Activated T-cell treated with anti-CD3 and anti-CD28 coated beads, Interleukin-2, amount 50 U/mL, for 24 hours (primary cell): ENCODE data around the gene C1QTNF6.

Experiments used
- DNase-seq: peaks from one replicate; pipeline ENCODE4 v3.0.0-alpha.2; 2020
- H3K27ac Mint-ChIP-seq: 2 replicates; pipeline ENCODE4 v1.8.0; 2020; ENCODE audit warnings: mild to moderate bottlenecking, mixed read lengths
- H3K27me3 Mint-ChIP-seq: 2 replicates; pipeline ENCODE4 v1.8.0; 2020; ENCODE audit warnings: mixed read lengths
- H3K36me3 Mint-ChIP-seq: 2 replicates; pipeline ENCODE4 v1.8.0; 2020; ENCODE audit warnings: low read depth, mixed read lengths
- H3K4me1 Mint-ChIP-seq: 2 replicates; pipeline ENCODE4 v1.8.0; 2020; ENCODE audit warnings: low read depth, mixed read lengths
- H3K4me3 Mint-ChIP-seq: 2 replicates; pipeline ENCODE4 v1.8.0; 2020; ENCODE audit warnings: mild to moderate bottlenecking, moderate library complexity, mixed read lengths
- H3K9me3 Mint-ChIP-seq: 2 replicates; pipeline ENCODE4 v1.8.0; 2020; ENCODE audit warnings: mixed read lengths

The C1QTNF6 gene

DNA sequence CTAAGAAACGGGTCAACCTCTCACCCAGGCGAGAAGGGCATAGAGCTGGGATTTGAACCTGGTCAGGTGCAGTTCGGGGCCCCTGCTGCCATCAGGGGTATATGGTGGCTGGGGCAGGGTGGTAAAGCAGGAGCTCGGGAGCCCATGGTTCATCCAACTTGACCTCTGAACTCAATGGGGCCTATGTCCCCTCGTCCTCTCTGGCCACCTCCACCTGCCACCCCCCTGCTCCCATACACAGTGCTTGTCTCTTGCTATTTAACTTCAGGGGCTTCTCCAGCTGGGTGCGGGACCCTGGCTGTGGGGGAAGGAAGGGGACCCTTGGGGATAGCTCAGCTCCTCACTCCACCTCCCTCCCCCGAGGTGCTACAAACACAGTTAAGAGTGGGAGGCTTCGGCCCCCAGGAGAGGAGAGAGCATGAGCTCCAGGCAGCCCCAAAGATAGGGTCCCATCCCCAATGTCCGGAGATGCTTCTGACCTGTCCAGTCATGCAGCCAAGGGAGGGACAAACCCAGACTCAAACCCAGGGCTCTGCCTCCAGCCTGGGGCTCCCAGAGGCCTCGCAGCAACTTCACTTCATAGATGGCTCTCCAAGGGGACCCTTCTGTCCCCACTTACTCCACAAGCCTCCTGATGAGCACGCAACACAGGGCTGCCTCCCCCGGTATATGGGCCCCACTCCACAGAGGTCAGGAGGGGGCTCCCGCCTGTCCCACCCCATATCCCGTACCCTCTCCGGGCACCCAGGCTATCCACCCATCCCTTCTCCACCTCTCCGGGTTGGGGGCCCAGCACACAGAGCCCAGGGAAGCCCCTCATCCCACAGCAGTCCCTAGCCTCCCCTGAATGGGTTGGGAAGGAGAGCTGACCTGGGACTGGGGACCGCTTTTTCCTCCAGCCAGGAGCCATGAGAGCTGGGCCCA is 39.0 kb downstream of the C1QTNF6 start:
- Mint-ChIP-seq H3K4me3 (peak overlapping the region; percentile 93), H3K9me3 (peaks cover 11% of the 10 kb centered on the region), H3K27ac (peak overlapping the region; percentile 98), H3K4me1 (peaks cover 74% of the 10 kb centered on the region), H3K36me3 (peaks cover 61% of the 10 kb centered on the region), H3K27me3 (no peaks in the 10 kb centered on the region)
- no peak for DNase-seq

DNA sequence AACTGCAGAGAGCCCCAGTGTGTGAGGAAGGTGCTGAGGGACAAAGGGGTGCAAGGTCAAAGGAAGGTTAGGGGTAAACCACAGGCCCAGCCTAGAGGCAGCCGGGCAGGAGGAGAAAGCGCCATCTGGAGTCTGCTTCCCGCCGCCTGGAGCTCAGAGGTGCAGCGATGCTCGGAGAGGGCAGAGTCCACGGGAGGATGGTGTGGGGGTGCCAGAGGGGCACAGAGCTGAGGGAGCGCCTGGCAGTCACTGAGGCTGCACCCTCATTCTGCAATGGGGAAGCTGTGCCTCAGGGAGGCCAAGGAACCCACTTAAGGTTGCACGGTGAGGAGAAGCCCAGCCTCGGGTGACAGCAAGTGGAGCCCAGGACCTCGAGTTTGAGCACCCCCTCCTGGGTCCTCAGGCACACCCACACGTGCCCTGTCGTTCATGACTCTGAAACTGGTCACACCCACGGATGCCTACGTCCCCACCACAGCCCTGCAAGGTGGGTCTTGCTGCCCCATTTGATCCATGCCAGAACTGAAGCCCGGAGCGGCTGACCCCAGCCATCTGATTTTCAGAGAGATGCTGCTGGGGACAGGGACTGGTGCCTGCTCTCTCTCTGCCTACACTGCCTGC is 39.9 kb downstream of the C1QTNF6 start:
- H3K36me3 Mint-ChIP-seq: peaks cover 69% of the 10 kb centered on the region
- peaks cover 75% of the 10 kb centered on the region for H3K4me1 Mint-ChIP-seq
- DNase-seq: peak; percentile 70
- H3K27ac Mint-ChIP-seq: peak overlapping the region; percentile 98
- peaks cover 11% of the 10 kb centered on the region for H3K9me3 Mint-ChIP-seq
- no peaks in the 10 kb centered on the region for H3K27me3 Mint-ChIP-seq
- H3K4me3 Mint-ChIP-seq: peak overlapping the region; percentile 93

DNA sequence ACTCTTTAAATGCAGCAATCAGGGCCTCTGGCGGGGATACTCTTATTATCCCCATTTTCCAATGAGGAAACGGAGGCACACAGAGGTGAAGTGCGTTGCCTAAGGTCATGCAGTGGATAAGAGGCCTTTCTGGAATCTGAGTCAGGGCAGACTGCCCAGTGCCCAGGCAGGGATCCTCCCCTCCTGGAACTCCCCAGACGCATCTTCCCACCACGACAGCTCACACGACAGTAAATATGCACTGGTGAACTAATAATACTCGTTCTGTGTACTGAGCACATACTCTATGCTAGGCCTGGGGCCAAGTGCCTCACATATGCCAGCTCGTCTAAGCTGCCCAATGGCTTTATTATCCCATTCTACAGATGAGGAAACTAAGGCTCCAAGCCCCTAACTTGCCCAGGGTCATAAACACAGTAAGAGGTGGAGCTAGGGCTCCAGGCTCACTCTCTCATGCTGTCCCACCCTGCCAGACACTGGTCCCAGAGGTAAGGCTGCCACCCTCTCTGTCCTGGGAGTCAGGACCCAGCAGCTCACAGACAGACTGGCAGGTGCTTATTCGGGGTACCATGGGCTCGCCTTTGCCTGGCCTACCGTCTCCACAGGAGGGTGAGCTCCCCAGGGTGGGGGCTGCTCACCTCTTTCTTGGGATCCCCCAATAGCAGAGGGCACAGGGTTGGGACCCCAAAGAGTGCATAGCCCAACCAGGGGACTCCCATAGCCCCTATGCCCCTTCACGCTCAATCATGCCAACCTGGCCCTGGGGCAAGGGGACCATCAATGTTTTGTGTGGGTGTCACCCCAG is 40.7 kb downstream of the C1QTNF6 start:
- H3K4me1 Mint-ChIP-seq: peaks cover 80% of the 10 kb centered on the region
- no peaks in the 10 kb centered on the region for H3K27me3 Mint-ChIP-seq
- H3K4me3 Mint-ChIP-seq: peak overlapping the region; percentile 93
- DNase-seq: no peak
- H3K9me3 Mint-ChIP-seq: peaks cover 11% of the 10 kb centered on the region
- H3K36me3 Mint-ChIP-seq: peaks cover 77% of the 10 kb centered on the region
- peak overlapping the region; percentile 98 for H3K27ac Mint-ChIP-seq

- Mint-ChIP-seq H3K27me3 (no peaks in the 10 kb centered on the region), H3K27ac (peak overlapping the region; percentile 98), H3K4me3 (peak overlapping the region; percentile 93), H3K9me3 (peaks cover 9% of the 10 kb centered on the region), H3K36me3 (peaks cover 84% of the 10 kb centered on the region), H3K4me1 (peaks cover 80% of the 10 kb centered on the region)
- DNase-seq: no peak
Measured at GRCh38 chr22:37146507-37147180, 41.4 kb downstream of the C1QTNF6 start.

GRCh38 chr22:37146051-37146385 is 42.0 kb downstream of the C1QTNF6 start:
- Mint-ChIP-seq H3K4me3 (peak overlapping the region; percentile 93), H3K27me3 (no peaks in the 10 kb centered on the region), H3K9me3 (peaks cover 5% of the 10 kb centered on the region), H3K4me1 (peaks cover 80% of the 10 kb centered on the region), H3K36me3 (peaks cover 91% of the 10 kb centered on the region), H3K27ac (peak overlapping the region; percentile 98)
- DNase-seq: no peak

- DNase-seq: no peak
- Mint-ChIP-seq H3K27ac (peak overlapping the region; percentile 98), H3K4me3 (peak overlapping the region; percentile 93), H3K36me3 (peaks cover 97% of the 10 kb centered on the region), H3K27me3 (no peaks in the 10 kb centered on the region), H3K9me3 (no peaks in the 10 kb centered on the region), H3K4me1 (peaks cover 80% of the 10 kb centered on the region)
Measured at GRCh38 chr22:37145180-37146050, 42.6 kb downstream of the C1QTNF6 start.

DNA sequence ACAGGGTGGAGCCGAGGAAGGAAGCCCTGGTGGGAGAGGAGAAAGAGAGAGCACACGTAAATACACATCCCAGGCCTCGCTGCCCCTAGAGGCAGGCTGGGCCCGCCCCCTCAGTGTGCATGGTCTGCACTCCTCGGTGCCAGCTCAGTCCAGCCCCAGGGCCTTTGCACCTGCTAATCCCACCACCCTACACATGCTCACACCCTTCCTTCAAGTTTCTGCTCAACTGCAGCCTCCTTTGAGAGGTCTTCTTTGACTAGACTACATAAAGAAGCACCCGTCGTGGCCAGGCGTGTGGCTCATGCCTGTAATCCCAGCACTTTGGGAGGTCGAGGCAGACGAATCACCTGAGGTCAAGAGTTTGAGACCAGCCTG is 43.9 kb downstream of the C1QTNF6 start:
- Mint-ChIP-seq H3K27me3 (no peaks in the 10 kb centered on the region), H3K36me3 (peaks cover 99% of the 10 kb centered on the region), H3K9me3 (no peaks in the 10 kb centered on the region), H3K4me3 (peak overlapping the region; percentile 93), H3K4me1 (peaks cover 85% of the 10 kb centered on the region), H3K27ac (peak overlapping the region; percentile 98)
- no peak for DNase-seq

GRCh38 chr22:37141971-37142370 is 46.1 kb downstream of the C1QTNF6 start:
- Mint-ChIP-seq H3K4me1 (peaks cover 93% of the 10 kb centered on the region), H3K4me3 (no peak overlapping the region)

GRCh38 chr22:37141476-37141875 is 46.6 kb downstream of the C1QTNF6 start:
- H3K9me3 Mint-ChIP-seq: no peaks in the 10 kb centered on the region
- no peak overlapping the region for H3K4me3 Mint-ChIP-seq
- peaks cover 93% of the 10 kb centered on the region for H3K4me1 Mint-ChIP-seq
- no peaks in the 10 kb centered on the region for H3K27me3 Mint-ChIP-seq
- H3K27ac Mint-ChIP-seq: peak overlapping the region; percentile 86
- no peak for DNase-seq
- peaks cover 99% of the 10 kb centered on the region for H3K36me3 Mint-ChIP-seq

More at GRCh38 chr22:37141971-37142370, 46.1 kb downstream of the C1QTNF6 start:
- peaks cover 99% of the 10 kb centered on the region for H3K36me3 Mint-ChIP-seq
- no peaks in the 10 kb centered on the region for H3K9me3 Mint-ChIP-seq
- H3K27me3 Mint-ChIP-seq: no peaks in the 10 kb centered on the region
- peak overlapping the region; percentile 98 for H3K27ac Mint-ChIP-seq
- DNase-seq: no peak

GRCh38 chr22:37140686-37141323 is 47.2 kb downstream of the C1QTNF6 start:
- peak overlapping the region; percentile 33 for H3K4me3 Mint-ChIP-seq
- H3K36me3 Mint-ChIP-seq: peaks cover 99% of the 10 kb centered on the region
- no peaks in the 10 kb centered on the region for H3K27me3 Mint-ChIP-seq
- peak overlapping the region; percentile 86 for H3K27ac Mint-ChIP-seq
- DNase-seq: no peak
- peaks cover 88% of the 10 kb centered on the region for H3K4me1 Mint-ChIP-seq
- H3K9me3 Mint-ChIP-seq: no peaks in the 10 kb centered on the region

- Mint-ChIP-seq H3K36me3 (peaks cover 99% of the 10 kb centered on the region), H3K4me1 (peaks cover 84% of the 10 kb centered on the region), H3K4me3 (peak overlapping the region; percentile 67), H3K27me3 (no peaks in the 10 kb centered on the region), H3K27ac (peak overlapping the region; percentile 99), H3K9me3 (no peaks in the 10 kb centered on the region)
- no peak for DNase-seq
Measured at GRCh38 chr22:37139762-37140161, 48.3 kb downstream of the C1QTNF6 start.

GRCh38 chr22:37138849-37139561 is 49.0 kb downstream of the C1QTNF6 start:
- Mint-ChIP-seq H3K27ac (peak overlapping the region; percentile 99), H3K9me3 (no peaks in the 10 kb centered on the region), H3K4me1 (peaks cover 83% of the 10 kb centered on the region), H3K36me3 (peaks cover 99% of the 10 kb centered on the region), H3K4me3 (peak overlapping the region; percentile 67), H3K27me3 (no peaks in the 10 kb centered on the region)
- no peak for DNase-seq
